Measurements from ENCODE around the gene TRIM74. TPM values are rescaled to one million over a fixed set of nuclear protein-coding genes. Genes with fewer than 3 reads are reported as not detected.
"Not testable (repeated sequence)": the region's sequence is repeated elsewhere in the genome, so short reads cannot be mapped to it uniquely, and the experiment has no call there.

Gene TRIM74
- total RNA-seq (2.0 and 5.2 TPM in 2 replicates), polyA plus RNA-seq (3.1 and 5.1 TPM in 2 replicates)

DNA sequence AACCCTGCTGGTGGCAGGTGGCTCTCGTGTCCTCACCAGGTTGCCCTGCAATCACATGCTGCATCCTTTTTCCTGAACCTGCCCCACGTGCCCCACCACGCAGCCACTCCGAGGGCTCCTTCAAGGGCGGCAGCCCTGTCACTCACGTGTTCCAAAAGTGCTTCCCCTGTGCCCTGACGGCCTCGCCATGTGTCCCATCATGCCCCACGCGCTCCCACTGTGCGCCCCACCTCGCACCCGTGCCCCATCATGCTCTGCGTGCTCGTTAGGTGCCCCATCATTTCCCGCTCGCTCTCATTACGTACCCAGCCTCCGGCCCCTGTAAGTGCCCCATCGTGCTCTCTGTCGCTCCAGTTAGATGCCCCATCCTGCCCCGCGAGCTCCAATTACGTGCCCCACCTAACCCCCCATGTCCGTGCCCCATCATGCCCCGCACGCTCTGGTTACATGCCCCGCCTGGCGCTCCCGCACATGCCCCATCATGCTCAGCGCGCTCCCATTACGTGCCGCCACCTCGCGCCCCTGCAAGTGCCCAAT, at the start of gene TRIM74:
Gene TRIM74, minus strand, starts transcription at position 487 of the 537 bp plus-strand sequence. CDS start 3,309 bp downstream, outside the sequence.
- H3K4me1 ChIP-seq (ENCODE audit: low read depth); H3K9me3 ChIP-seq (ENCODE audit: low read depth); H3K27ac ChIP-seq; DNase-seq (ENCODE audit: low read depth in 1 of 2, low spot score in 1 of 2); H3K36me3 ChIP-seq; H3K4me3 ChIP-seq; H3K27me3 ChIP-seq: not testable (repeated sequence)

DNA sequence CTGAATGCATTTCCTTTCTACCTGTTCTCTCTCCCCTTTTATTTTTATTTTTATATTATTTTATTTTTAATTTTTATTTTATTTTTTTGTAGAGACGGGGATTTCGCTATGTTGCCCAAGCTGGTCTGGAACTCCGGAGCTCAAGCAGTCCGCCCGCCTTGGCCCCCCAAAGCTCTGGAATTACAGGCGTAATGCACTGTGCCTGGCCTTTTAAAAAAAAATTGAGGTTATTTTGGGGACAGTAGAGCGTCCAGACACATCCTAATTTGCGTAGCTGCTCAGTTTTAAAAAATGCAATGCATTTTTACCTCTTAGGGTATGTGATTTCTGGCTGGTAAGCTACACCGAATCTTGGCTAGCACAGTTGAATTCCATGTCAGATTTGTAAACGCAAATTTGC, 37.2 kb upstream of the TRIM74 start:
- H3K27me3 ChIP-seq; H3K36me3 ChIP-seq; H3K4me1 ChIP-seq (ENCODE audit: low read depth); H3K9me3 ChIP-seq (ENCODE audit: low read depth): not testable (repeated sequence)
- peak overlapping the region; percentile 83 for H3K27ac ChIP-seq
- peak in 1 of 2 donors; percentile 0 for DNase-seq (ENCODE audit: low read depth in 1 of 2, low spot score in 1 of 2)
- H3K4me3 ChIP-seq = peak overlapping the region; percentile 71

- H3K9me3 ChIP-seq (ENCODE audit: low read depth); H3K27me3 ChIP-seq; H3K4me1 ChIP-seq (ENCODE audit: low read depth); H3K36me3 ChIP-seq: not testable (repeated sequence)
- peak in 1 of 2 donors; percentile 88 for DNase-seq (ENCODE audit: low read depth in 1 of 2, low spot score in 1 of 2)
- peak overlapping the region; percentile 71 for H3K4me3 ChIP-seq
- H3K27ac ChIP-seq = peak overlapping the region; percentile 96
Observed at GRCh38 chr7:73005693-73006447, 36.6 kb upstream of the TRIM74 start.

- DNase-seq (ENCODE audit: low read depth in 1 of 2, low spot score in 1 of 2); H3K9me3 ChIP-seq (ENCODE audit: low read depth); H3K27me3 ChIP-seq; H3K36me3 ChIP-seq; H3K4me1 ChIP-seq (ENCODE audit: low read depth): not testable (repeated sequence)
- Histone ChIP-seq H3K4me3 (peak overlapping the region; percentile 71), H3K27ac (peak overlapping the region; percentile 96)
Observed at GRCh38 chr7:73005356-73005692, 36.1 kb upstream of the TRIM74 start.

DNA sequence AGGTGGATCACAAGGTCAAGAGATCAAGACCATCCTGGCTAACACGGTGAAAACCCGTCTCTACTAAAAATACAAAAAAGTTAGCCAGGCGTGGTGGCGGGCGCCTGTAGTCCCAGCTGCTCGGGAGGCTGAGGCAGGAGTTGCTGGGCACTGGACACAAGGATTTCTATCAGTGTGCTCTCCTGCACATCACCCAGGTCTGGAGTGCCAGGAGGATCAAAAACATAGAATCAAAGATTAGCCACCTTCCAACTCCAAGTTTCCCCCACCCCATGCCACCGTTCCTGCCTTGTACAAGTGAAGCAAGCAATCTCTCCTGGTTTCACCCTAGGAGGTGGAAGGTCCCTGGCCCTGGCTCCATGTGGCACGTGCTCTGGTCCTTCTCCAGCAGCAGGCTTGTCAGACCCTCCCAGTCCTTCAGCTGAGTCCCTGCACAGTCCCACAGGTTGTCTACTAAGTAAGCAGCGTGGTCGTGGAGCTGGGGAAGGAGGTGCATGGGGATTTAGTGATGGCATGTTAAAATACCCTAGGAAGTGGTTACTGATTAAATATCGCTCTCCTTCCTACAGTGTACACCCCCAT, 28.7 kb upstream of the TRIM74 start:
- H3K27me3 ChIP-seq; H3K4me3 ChIP-seq; H3K27ac ChIP-seq; DNase-seq (ENCODE audit: low read depth in 1 of 2, low spot score in 1 of 2); H3K4me1 ChIP-seq (ENCODE audit: low read depth); H3K36me3 ChIP-seq; H3K9me3 ChIP-seq (ENCODE audit: low read depth): not testable (repeated sequence)

DNA sequence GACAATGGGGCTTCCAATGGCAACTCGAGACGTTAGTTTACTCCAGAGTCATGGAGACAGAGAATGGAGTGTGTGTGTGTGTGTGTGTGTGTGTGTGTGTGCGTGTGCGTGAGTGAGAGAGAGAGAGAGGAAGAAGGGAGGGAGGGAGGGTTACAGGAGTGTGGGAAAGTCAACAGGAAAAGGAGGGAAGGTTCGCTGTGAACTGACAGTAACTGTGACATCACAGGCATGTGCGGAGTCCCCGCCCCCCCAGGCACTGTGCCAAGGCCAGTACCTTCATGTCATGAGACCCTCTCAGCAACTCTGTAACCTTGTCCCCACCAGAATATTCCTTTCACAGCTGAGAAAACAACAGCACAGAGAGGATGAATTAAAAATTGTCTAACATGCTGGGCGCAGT, 28.2 kb upstream of the TRIM74 start:
- not testable (repeated sequence) for H3K4me3 ChIP-seq; H3K36me3 ChIP-seq; H3K9me3 ChIP-seq (ENCODE audit: low read depth); H3K4me1 ChIP-seq (ENCODE audit: low read depth); H3K27ac ChIP-seq; DNase-seq (ENCODE audit: low read depth in 1 of 2, low spot score in 1 of 2); H3K27me3 ChIP-seq

- not testable (repeated sequence) for H3K4me3 ChIP-seq; H3K4me1 ChIP-seq (ENCODE audit: low read depth); H3K36me3 ChIP-seq; H3K9me3 ChIP-seq (ENCODE audit: low read depth); DNase-seq (ENCODE audit: low read depth in 1 of 2, low spot score in 1 of 2); H3K27me3 ChIP-seq; H3K27ac ChIP-seq
Observed at GRCh38 chr7:72995484-72995883, 26.2 kb upstream of the TRIM74 start.

- not testable (repeated sequence) for DNase-seq (ENCODE audit: low read depth in 1 of 2, low spot score in 1 of 2); H3K36me3 ChIP-seq; H3K4me1 ChIP-seq (ENCODE audit: low read depth); H3K4me3 ChIP-seq; H3K27ac ChIP-seq; H3K9me3 ChIP-seq (ENCODE audit: low read depth); H3K27me3 ChIP-seq
Observed at GRCh38 chr7:72990146-72990913, 21.1 kb upstream of the TRIM74 start.

DNA sequence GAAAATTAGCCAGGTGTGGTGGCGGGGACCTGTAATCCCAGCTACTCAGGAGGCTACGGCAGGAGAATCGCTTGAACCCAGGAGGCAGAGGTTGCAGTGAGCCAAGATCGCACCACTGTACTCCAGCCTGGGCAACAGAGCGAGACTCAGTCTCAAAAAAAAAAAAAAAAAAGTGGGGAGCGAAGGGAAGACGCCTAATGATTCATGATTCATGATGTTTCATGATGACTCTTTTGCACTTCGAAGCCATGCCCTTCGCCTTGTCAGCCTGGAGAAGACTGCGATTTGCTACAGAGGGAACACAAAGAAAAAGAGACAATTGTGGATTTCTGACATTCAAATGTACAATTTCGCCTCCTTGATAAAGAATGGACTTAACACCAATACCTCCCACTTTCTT, 12.8 kb upstream of the TRIM74 start:
- H3K27ac ChIP-seq; DNase-seq (ENCODE audit: low read depth in 1 of 2, low spot score in 1 of 2); H3K9me3 ChIP-seq (ENCODE audit: low read depth); H3K4me1 ChIP-seq (ENCODE audit: low read depth); H3K27me3 ChIP-seq; H3K4me3 ChIP-seq; H3K36me3 ChIP-seq: not testable (repeated sequence)

DNA sequence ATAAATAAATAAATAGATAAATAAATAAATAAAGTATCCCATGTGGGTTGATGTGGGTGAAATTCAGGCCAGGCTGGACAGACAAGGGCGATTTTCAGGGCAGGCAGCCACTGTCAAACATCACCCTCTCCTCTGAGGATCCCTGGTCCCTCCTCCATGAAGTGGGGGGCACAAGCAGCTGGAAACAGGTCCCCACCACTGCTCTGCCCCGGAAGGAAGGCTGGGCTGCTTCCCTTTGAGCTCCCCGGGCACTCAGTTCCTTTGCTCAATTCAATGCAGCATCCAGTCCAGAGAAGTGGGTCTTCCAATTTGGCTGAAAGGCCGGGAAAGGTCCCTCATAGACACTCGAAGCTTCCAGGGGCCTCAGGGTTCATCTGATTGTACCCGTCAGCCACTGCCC, 11.1 kb upstream of the TRIM74 start:
- not testable (repeated sequence) for H3K4me1 ChIP-seq (ENCODE audit: low read depth); H3K27ac ChIP-seq; DNase-seq (ENCODE audit: low read depth in 1 of 2, low spot score in 1 of 2); H3K27me3 ChIP-seq; H3K36me3 ChIP-seq; H3K9me3 ChIP-seq (ENCODE audit: low read depth); H3K4me3 ChIP-seq

DNA sequence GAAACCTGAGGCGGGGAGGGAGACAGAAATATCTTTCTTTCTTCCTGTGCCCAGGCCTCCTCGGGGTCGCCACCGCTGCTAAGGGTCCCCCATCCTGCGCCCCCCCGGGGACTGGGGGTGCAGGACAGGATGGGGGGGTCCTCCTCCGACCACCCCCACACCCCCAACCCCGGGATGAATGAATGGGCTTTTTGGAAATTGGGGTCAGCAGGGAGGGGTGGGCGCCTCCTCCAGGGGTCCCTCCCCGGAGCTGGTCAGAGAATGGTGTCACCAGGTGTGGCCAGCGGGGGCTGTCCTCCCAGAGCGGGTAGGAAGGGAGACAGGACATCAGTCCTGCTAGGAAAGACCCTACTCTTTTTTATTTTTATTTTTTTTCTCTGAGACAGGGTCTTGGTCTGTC, 7.2 kb upstream of the TRIM74 start:
- not testable (repeated sequence) for H3K4me3 ChIP-seq; H3K4me1 ChIP-seq (ENCODE audit: low read depth); H3K9me3 ChIP-seq (ENCODE audit: low read depth); H3K36me3 ChIP-seq; DNase-seq (ENCODE audit: low read depth in 1 of 2, low spot score in 1 of 2); H3K27ac ChIP-seq; H3K27me3 ChIP-seq

GRCh38 chr7:72975656-72976286, 6.5 kb upstream of the TRIM74 start:
- not testable (repeated sequence) for H3K9me3 ChIP-seq (ENCODE audit: low read depth); H3K4me3 ChIP-seq; H3K36me3 ChIP-seq; H3K27ac ChIP-seq; H3K27me3 ChIP-seq; H3K4me1 ChIP-seq (ENCODE audit: low read depth); DNase-seq (ENCODE audit: low read depth in 1 of 2, low spot score in 1 of 2)

DNA sequence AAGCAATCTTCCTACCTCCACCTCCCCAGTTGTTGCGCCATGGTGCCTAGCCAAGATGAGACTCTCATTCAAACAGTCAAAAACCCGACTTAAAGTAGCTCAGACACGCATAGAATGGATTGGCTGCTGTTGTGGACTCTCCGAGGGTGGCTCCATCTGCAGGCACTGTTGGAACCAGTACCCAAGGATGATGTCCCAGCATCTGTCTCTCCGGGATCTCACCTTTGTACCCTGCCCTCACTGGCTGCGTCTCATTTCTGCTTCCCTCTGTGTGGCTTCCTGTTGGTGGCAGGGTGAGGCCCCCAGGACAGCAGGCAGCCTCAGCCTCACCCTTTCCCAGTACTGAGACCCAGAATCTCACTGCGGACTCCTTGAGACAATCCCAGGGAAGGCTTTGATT, 5.5 kb upstream of the TRIM74 start:
- not testable (repeated sequence) for H3K9me3 ChIP-seq (ENCODE audit: low read depth)

More for the DNA sequence above, 5.5 kb upstream of the TRIM74 start:
- H3K27me3 ChIP-seq; H3K36me3 ChIP-seq; H3K4me3 ChIP-seq; H3K27ac ChIP-seq; H3K4me1 ChIP-seq (ENCODE audit: low read depth); DNase-seq (ENCODE audit: low read depth in 1 of 2, low spot score in 1 of 2): not testable (repeated sequence)
